IMR-90 (cell line): ENCODE results near the gene NEMP1. TPM values are rescaled to one million over a fixed set of nuclear protein-coding genes. Genes with fewer than 3 reads are reported as not detected.

Experiments
- ATAC-seq: fragments of 200-7000 bp; cut with Tn5 transposase; 2 replicates; pipeline ENCODE4 v1.9.1; 2020; ENCODE audit warnings: low read depth, mild to moderate bottlenecking, moderate library complexity
- BruUV-seq: library from RNA; stranded (reverse); fragments of 400-500 nt; replicated peaks from 2 replicates; lab custom pipeline; 2021; lab: Mats Ljungman, UMichigan
- CTCF ChIA-PET: fragments of 300-600 bp; formaldehyde crosslinking; extraction: SDS; loops from one replicate; lab custom pipeline; 2021; ENCODE audit warnings: antibody characterized with exemption; lab: Yijun Ruan, JAX
- POLR2A ChIA-PET: fragments of 300-600 bp; sonication (Branson Sonifier 250); formaldehyde crosslinking; loops from one replicate; lab custom pipeline; 2022; ENCODE audit warnings: antibody characterized with exemption; ENCODE audit not compliant: unreplicated experiment; lab: Charles Lee
- DNase-seq: peaks from one replicate; pipeline ENCODE4 v3.0.0; 2013
- H2AFZ ChIP-seq: replicated peaks from 2 replicates; pipeline ENCODE3; 2013; ENCODE audit warnings: low read length, mild to moderate bottlenecking; ENCODE audit not compliant: poor library complexity
- H2AK5ac ChIP-seq: 2 replicates; pipeline ENCODE4 v1.6.1; 2013; ENCODE audit warnings: low read depth, low read length, inconsistent platforms
- H2AK9ac ChIP-seq: replicated peaks from 2 replicates; pipeline ENCODE3; 2013; ENCODE audit warnings: mild to moderate bottlenecking, low read depth, low read length, moderate library complexity; ENCODE audit not compliant: poor library complexity
- H2BK120ac ChIP-seq: 2 replicates; pipeline ENCODE4 v1.6.1; 2013; ENCODE audit warnings: low read depth, low read length, inconsistent platforms
- H2BK15ac ChIP-seq: 3 replicates; pipeline ENCODE4 v1.6.1; 2013; ENCODE audit warnings: low read depth, low read length, inconsistent platforms
- H2BK20ac ChIP-seq: 2 replicates; pipeline ENCODE4 v1.6.1; 2013; ENCODE audit warnings: low read depth, mild to moderate bottlenecking, inconsistent platforms, low read length, moderate library complexity
- H2BK5ac ChIP-seq: 2 replicates; pipeline ENCODE4 v1.6.1; 2013; ENCODE audit warnings: mild to moderate bottlenecking, low read depth, low read length, inconsistent platforms; ENCODE audit not compliant: poor library complexity, severe bottlenecking
- H3K14ac ChIP-seq: replicated peaks from 2 replicates; pipeline ENCODE4 v1.6.1; 2013; ENCODE audit warnings: low read depth, low read length, inconsistent platforms
- H3K18ac ChIP-seq: 2 replicates; pipeline ENCODE4 v1.6.1; 2013; ENCODE audit warnings: low read depth, low read length, control low read depth
- H3K23ac ChIP-seq: 2 replicates; pipeline ENCODE4 v1.6.1; 2013; ENCODE audit warnings: low read depth, low read length, inconsistent platforms
- H3K27ac ChIP-seq: 2 replicates; pipeline ENCODE4 v1.5.1; 2013; ENCODE audit warnings: mild to moderate bottlenecking, control low read depth, low read length; ENCODE audit not compliant: insufficient read depth
- H3K27me3 ChIP-seq: 2 replicates; pipeline ENCODE4 v1.6.1; 2013; ENCODE audit warnings: low read length; ENCODE audit not compliant: control insufficient read depth, insufficient read depth
- H3K36me3 ChIP-seq: 2 replicates; pipeline ENCODE4 v1.6.1; 2013; ENCODE audit warnings: low read length, mixed read lengths; ENCODE audit not compliant: control insufficient read depth, insufficient read depth
- H3K4ac ChIP-seq: 2 replicates; pipeline ENCODE4 v1.6.1; 2013; ENCODE audit warnings: low read depth, low read length, inconsistent platforms
- H3K4me1 ChIP-seq: 2 replicates; pipeline ENCODE4 v1.6.1; 2013; ENCODE audit warnings: low read length, mixed read lengths; ENCODE audit not compliant: control insufficient read depth, insufficient read depth
- H3K4me2 ChIP-seq: 2 replicates; pipeline ENCODE4 v1.6.1; 2013; ENCODE audit warnings: low read depth, mild to moderate bottlenecking, control low read depth, low read length, moderate library complexity
- H3K4me3 ChIP-seq: 2 replicates; pipeline ENCODE4 v1.5.1; 2013; ENCODE audit warnings: low read depth, mild to moderate bottlenecking, control low read depth, low read length, moderate library complexity; ENCODE audit not compliant: insufficient read depth
- H3K56ac ChIP-seq: 2 replicates; pipeline ENCODE4 v1.6.1; 2013; ENCODE audit warnings: low read length, inconsistent platforms; ENCODE audit not compliant: insufficient read depth; ENCODE audit errors: extremely low read depth
- H3K79me1 ChIP-seq, 2 experiments: 2 replicates each; pipeline ENCODE4 v1.6.1; 2013; ENCODE audit warnings: low read length in 2 of 2, inconsistent platforms in 1 of 2, low read depth in 1 of 2
- H3K9ac ChIP-seq: 2 replicates; pipeline ENCODE4 v1.6.1; 2013; ENCODE audit warnings: low read depth, low read length, control low read depth
- H3K9me1 ChIP-seq: 2 replicates; pipeline ENCODE4 v1.6.1; 2013; ENCODE audit warnings: low read length, inconsistent platforms; ENCODE audit not compliant: insufficient read depth
- H3K9me3 ChIP-seq: 2 replicates; pipeline ENCODE4 v1.6.1; 2013; ENCODE audit warnings: low read length; ENCODE audit not compliant: control insufficient read depth, insufficient read depth
- H4K20me1 ChIP-seq: 2 replicates; pipeline ENCODE4 v1.6.1; 2013; ENCODE audit warnings: low read length, inconsistent platforms; ENCODE audit not compliant: insufficient read depth
- H4K5ac ChIP-seq: 2 replicates; pipeline ENCODE4 v1.6.1; 2013; ENCODE audit warnings: mild to moderate bottlenecking, low read depth, low read length, control low read depth
- H4K8ac ChIP-seq, 2 experiments: 2 replicates each; pipeline ENCODE4 v1.6.1; 2013; ENCODE audit warnings: low read depth in 2 of 2, low read length in 2 of 2, control low read depth in 1 of 2, inconsistent platforms in 1 of 2
- H4K91ac ChIP-seq: 2 replicates; pipeline ENCODE4 v1.6.1; 2013; ENCODE audit warnings: low read depth, low read length, inconsistent platforms; ENCODE audit not compliant: insufficient read depth
- BHLHE40 ChIP-seq: fragments of 150-350 bp; IDR thresholded peaks from 2 replicates; pipeline ENCODE4 v1.6.1; 2016; ENCODE audit warnings: mild to moderate bottlenecking, low read depth, low read length
- CHD1 ChIP-seq: IDR thresholded peaks from 2 replicates; pipeline ENCODE4 v1.6.1; 2012; ENCODE audit warnings: low read depth, low read length, improper control_type of control experiment
- FOS ChIP-seq: fragments of 150-350 bp; IDR thresholded peaks from 2 replicates; pipeline ENCODE4 v1.6.1; 2016; ENCODE audit warnings: low read depth, low read length
- MAFK ChIP-seq: IDR thresholded peaks from 2 replicates; pipeline ENCODE4 v1.6.1; 2012; ENCODE audit warnings: low read depth, low read length, improper control_type of control experiment
- MAZ ChIP-seq: IDR thresholded peaks from 2 replicates; pipeline ENCODE4 v1.6.1; 2012; ENCODE audit warnings: low read depth, mild to moderate bottlenecking, low read length, improper control_type of control experiment, moderate library complexity, borderline replicate concordance
- MXI1 ChIP-seq: IDR thresholded peaks from 2 replicates; pipeline ENCODE4 v1.6.1; 2012; ENCODE audit warnings: low read depth, mild to moderate bottlenecking, low read length, moderate library complexity, borderline replicate concordance
- NFE2L2 ChIP-seq: fragments of 150-350 bp; IDR thresholded peaks from 2 replicates; pipeline ENCODE4 v1.6.1; 2016; ENCODE audit warnings: low read depth, mild to moderate bottlenecking, low read length
- POLR2A ChIP-seq: IDR thresholded peaks from 2 replicates; pipeline ENCODE4 v1.6.1; 2012; ENCODE audit warnings: mild to moderate bottlenecking, low read depth, low read length
- RAD21 ChIP-seq: IDR thresholded peaks from 2 replicates; pipeline ENCODE4 v1.6.1; 2012; ENCODE audit warnings: low read length, improper control_type of control experiment
- RCOR1 ChIP-seq: IDR thresholded peaks from 2 replicates; pipeline ENCODE4 v1.6.1; 2012; ENCODE audit warnings: mild to moderate bottlenecking, low read length, improper control_type of control experiment; ENCODE audit not compliant: insufficient replicate concordance
- RFX5 ChIP-seq: IDR thresholded peaks from 2 replicates; pipeline ENCODE4 v1.8.0; 2012; ENCODE audit warnings: low read depth, mild to moderate bottlenecking, low read length, moderate library complexity
- SMC3 ChIP-seq: fragments of 150-350 bp; IDR thresholded peaks from 2 replicates; pipeline ENCODE4 v1.6.1; 2016; ENCODE audit warnings: low read depth, mild to moderate bottlenecking, antibody characterized with exemption, low read length, moderate library complexity
- WGBS, 2 experiments: methylation state at CpG; one replicate each; pipeline versions ENCODE4 v1.1.5 to v1.1.7; 2013; ENCODE audit warnings: missing lambda C conversion rate in 2 of 2; ENCODE audit not compliant: insufficient read length in 1 of 2; ENCODE audit errors: extremely low coverage in 2 of 2; 5-methylcytosine and 5-hydroxymethylcytosine counted together
- dilution Hi-C: fragments of 300-500 bp; cut with HindIII; formaldehyde crosslinking; loops from one replicate; pipeline ENCODE4 v1.14.3; 2018; ENCODE audit warnings: low sequenced_read_pairs; ENCODE audit not compliant: unreplicated experiment
- in situ Hi-C: fragments of 300-500 bp; cut with MboI; formaldehyde crosslinking; loops from 3 replicates; pipeline ENCODE4 v1.14.3; 2019; ENCODE audit warnings: low sequenced_read_pairs, inconsistent platforms, mixed read lengths
- intact Hi-C: fragments of 100-400 bp; cut with micrococcal nuclease; formaldehyde crosslinking; loops from 2 replicates; pipeline ENCODE4 v1.10.0; 2022
- polyA plus RNA-seq, 3 experiments: library from polyadenylated mRNA; depleted of rRNA; stranded (reverse); fragments of >200 nt; gene quantifications; 2 replicates each; pipeline ENCODE4 v1.2.3, GENCODE V29; 2012; ENCODE audit warnings: low replicate concordance in 1 of 3
- total RNA-seq: library from RNA; depleted of rRNA; stranded (reverse); fragments of >200 nt; gene quantifications from 2 replicates; pipeline ENCODE4 v1.2.3, GENCODE V29; 2012
- TF ChIP-seq, protein P1 (sequence below): conservative IDR thresholded peaks from 2 replicates; pipeline ENCODE4 v1.5.1; 2012; ENCODE audit warnings: mild to moderate bottlenecking, low read depth, low read length, improper control_type of control experiment
- TF ChIP-seq, protein P2 (sequence below): fragments of 150-350 bp; IDR thresholded peaks from 2 replicates; pipeline ENCODE4 v1.6.1; 2017; ENCODE audit warnings: mild to moderate bottlenecking, antibody characterized with exemption, low read length, low read depth

NEMP1 gene
- total and polyA plus RNA-seq, 2 of the 4 experiments (the other 2 are of a cell fraction), result 8.9 to 10.9 TPM

DNA sequence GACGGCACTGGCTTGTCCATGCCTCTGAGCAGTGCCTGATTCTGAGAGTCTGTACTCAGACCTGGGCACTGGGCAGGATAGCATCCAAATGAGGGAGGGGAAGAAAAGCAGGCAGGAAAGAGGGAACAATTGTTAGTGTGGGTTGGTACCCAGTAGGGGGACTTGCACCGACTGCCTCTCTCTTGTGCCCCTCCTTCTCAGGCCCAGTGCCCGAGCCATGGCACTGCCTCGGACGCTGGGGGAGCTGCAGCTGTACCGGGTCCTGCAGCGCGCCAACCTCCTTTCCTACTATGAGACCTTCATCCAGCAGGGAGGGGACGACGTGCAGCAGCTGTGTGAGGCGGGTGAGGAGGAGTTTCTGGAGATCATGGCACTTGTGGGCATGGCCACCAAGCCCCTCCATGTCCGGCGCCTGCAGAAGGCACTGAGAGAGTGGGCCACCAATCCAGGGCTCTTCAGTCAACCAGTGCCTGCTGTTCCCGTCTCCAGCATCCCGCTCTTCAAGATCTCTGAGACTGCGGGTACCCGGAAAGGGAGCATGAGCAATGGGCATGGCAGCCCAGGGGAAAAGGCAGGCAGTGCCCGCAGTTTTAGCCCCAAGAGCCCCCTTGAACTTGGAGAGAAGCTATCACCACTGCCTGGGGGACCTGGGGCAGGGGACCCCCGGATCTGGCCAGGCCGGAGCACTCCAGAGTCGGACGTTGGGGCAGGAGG, 12.5 kb upstream of the NEMP1 start:
- BruUV-seq, result no TSS peak
- H3K4me1 ChIP-seq, result peaks cover 38% of the 10 kb centered on the region
- peak overlapping the region; percentile 95 for H3K23ac ChIP-seq
- peak overlapping the region; percentile 53 for H2AK9ac ChIP-seq
- H4K8ac ChIP-seq, result 0 out of 4 replicates have a peak overlapping the region, but pooled peaks of 1 of the 2 experiments have one; percentile 2
- in situ Hi-C loops, result no loop called here
- peak overlapping the region; percentile 77 for H3K4ac ChIP-seq
- intact Hi-C loops, result no loop called here
- peaks cover 65% of the 10 kb centered on the region for H4K20me1 ChIP-seq
- peak overlapping the region; percentile 77; the same call in 1 of the 2 replicates for H2AK5ac ChIP-seq
- peak overlapping the region; percentile 75 for H3K27ac ChIP-seq
- peak overlapping the region; percentile 98 for H3K4me3 ChIP-seq
- peak overlapping the region; percentile 87 for H3K9ac ChIP-seq
- DNase-seq (no peak), ATAC-seq (no peak)
- peaks cover 4% of the 10 kb centered on the region for H3K9me1 ChIP-seq
- H3K14ac ChIP-seq, result peak overlapping the region; percentile 96
- H3K18ac ChIP-seq, result no peak overlapping the region
- peak overlapping the region; percentile 73; the same call in 1 of the 2 replicates for H3K56ac ChIP-seq
- POLR2A ChIA-PET, result interaction anchor here (0.5 to 1.7 kb wide), 5 partner anchors 8 to 73 kb away, joined by 3 to 8 read pairs (median 4); partner anchors contain the start of gene STAT6
- no peak overlapping the region for H2BK15ac ChIP-seq
- peak overlapping the region; percentile 74 for H2BK5ac ChIP-seq
- dilution Hi-C loops, result no loop called here
- H3K9me3 ChIP-seq, result no peaks in the 10 kb centered on the region
- no peak overlapping the region for H2AFZ ChIP-seq
- 68% methylated on average over 4 of the region's 22 CpGs; no CpG with 5 or more reads in 1 of the 2 experiments for WGBS, 2 experiments
- peak overlapping the region; percentile 75 for H3K4me2 ChIP-seq
- no peak overlapping the region for H2BK120ac ChIP-seq
- H3K36me3 ChIP-seq, result peaks cover 53% of the 10 kb centered on the region
- TF ChIP-seq MXI1 (no peak), CHD1 (no peak), RFX5 (no peak), FOS (no peak), MAFK (no peak), RCOR1 (no peak), SMC3 (no peak), MAZ (no peak), NFE2L2 (no peak), BHLHE40 (no peak), RAD21 (no peak), POLR2A (no peak)
- TF ChIP-seq, protein P1, sequence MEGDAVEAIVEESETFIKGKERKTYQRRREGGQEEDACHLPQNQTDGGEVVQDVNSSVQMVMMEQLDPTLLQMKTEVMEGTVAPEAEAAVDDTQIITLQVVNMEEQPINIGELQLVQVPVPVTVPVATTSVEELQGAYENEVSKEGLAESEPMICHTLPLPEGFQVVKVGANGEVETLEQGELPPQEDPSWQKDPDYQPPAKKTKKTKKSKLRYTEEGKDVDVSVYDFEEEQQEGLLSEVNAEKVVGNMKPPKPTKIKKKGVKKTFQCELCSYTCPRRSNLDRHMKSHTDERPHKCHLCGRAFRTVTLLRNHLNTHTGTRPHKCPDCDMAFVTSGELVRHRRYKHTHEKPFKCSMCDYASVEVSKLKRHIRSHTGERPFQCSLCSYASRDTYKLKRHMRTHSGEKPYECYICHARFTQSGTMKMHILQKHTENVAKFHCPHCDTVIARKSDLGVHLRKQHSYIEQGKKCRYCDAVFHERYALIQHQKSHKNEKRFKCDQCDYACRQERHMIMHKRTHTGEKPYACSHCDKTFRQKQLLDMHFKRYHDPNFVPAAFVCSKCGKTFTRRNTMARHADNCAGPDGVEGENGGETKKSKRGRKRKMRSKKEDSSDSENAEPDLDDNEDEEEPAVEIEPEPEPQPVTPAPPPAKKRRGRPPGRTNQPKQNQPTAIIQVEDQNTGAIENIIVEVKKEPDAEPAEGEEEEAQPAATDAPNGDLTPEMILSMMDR, result no peak
- TF ChIP-seq, protein P2, sequence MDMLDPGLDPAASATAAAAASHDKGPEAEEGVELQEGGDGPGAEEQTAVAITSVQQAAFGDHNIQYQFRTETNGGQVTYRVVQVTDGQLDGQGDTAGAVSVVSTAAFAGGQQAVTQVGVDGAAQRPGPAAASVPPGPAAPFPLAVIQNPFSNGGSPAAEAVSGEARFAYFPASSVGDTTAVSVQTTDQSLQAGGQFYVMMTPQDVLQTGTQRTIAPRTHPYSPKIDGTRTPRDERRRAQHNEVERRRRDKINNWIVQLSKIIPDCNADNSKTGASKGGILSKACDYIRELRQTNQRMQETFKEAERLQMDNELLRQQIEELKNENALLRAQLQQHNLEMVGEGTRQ, result no peak
- no peak overlapping the region for H4K5ac ChIP-seq
- CTCF ChIA-PET, result interaction anchor here (2.0 kb wide), 1 partner anchor 21 kb away, joined by 8 read pairs; the partner anchor contains the start of gene STAT6
- H3K79me1 ChIP-seq, result peaks cover 13 to 56% of the 10 kb centered on the region in 2 experiments
- no peak overlapping the region for H4K91ac ChIP-seq
- H2BK20ac ChIP-seq, result no peak overlapping the region
- H3K27me3 ChIP-seq, result no peaks in the 10 kb centered on the region
